Panc1 (cell line): ENCODE results near the gene CLMN. TPM values are rescaled to one million over a fixed set of nuclear protein-coding genes. Genes with fewer than 3 reads are reported as not detected.

Experiments
- ATAC-seq: fragments of 200-7000 bp; cut with Tn5 transposase; 2 replicates; pipeline ENCODE4 v1.9.1; 2020; ENCODE audit warnings: mild to moderate bottlenecking, moderate library complexity
- BruUV-seq: library from RNA; stranded (reverse); fragments of 400-500 nt; replicated peaks from 2 replicates; lab custom pipeline; 2021; lab: Mats Ljungman, UMichigan
- CTCF ChIA-PET: fragments of 300-600 bp; sonication (Branson Sonifier 250); formaldehyde crosslinking; loops from one replicate; lab custom pipeline; 2022; ENCODE audit warnings: antibody characterized with exemption; lab: Charles Lee
- POLR2A ChIA-PET: fragments of 300-600 bp; sonication (Branson Sonifier 250); formaldehyde crosslinking; loops from one replicate; lab custom pipeline; 2022; ENCODE audit warnings: antibody characterized with exemption; lab: Charles Lee
- DNase-seq: peaks from one replicate; pipeline ENCODE4 v3.0.0-alpha.2; 2010; ENCODE audit warnings: low read depth, low spot score
- H3K27ac ChIP-seq: 2 replicates; pipeline ENCODE4 v1.5.1; 2011; ENCODE audit warnings: mild to moderate bottlenecking, low read length, inconsistent platforms
- H3K27me3 ChIP-seq: fragments of 200-500 bp; sonication (Bioruptor generic); 2 replicates; pipeline ENCODE4 v1.6.0; 2014; ENCODE audit warnings: low read length, inconsistent platforms; ENCODE audit not compliant: control insufficient read depth, insufficient read depth
- H3K36me3 ChIP-seq: fragments of 200-500 bp; sonication (Bioruptor generic); 2 replicates; pipeline ENCODE4 v1.5.1; 2014; ENCODE audit warnings: inconsistent platforms, mild to moderate bottlenecking, low read length, moderate library complexity; ENCODE audit not compliant: control insufficient read depth, insufficient read depth
- H3K4me1 ChIP-seq: 2 replicates; pipeline ENCODE4 v1.5.1; 2011; ENCODE audit warnings: inconsistent platforms, mild to moderate bottlenecking, low read length, moderate library complexity; ENCODE audit not compliant: control insufficient read depth, insufficient read depth
- H3K4me3 ChIP-seq, 2 experiments: 2 replicates each; pipeline ENCODE4 v1.5.1; 2011 to 2012; ENCODE audit warnings: low read depth in 2 of 2, low read length in 2 of 2, mild to moderate bottlenecking in 2 of 2, inconsistent platforms in 1 of 2, moderate library complexity in 1 of 2
- H3K9me3 ChIP-seq: fragments of 200-500 bp; sonication (Bioruptor generic); 2 replicates; pipeline ENCODE4 v1.5.1; 2014; ENCODE audit warnings: low read depth, mild to moderate bottlenecking, inconsistent platforms, low read length, moderate library complexity; ENCODE audit not compliant: control insufficient read depth, insufficient read depth
- POLR2AphosphoS5 ChIP-seq: IDR thresholded peaks from 2 replicates; pipeline ENCODE4 v1.6.1; 2012; ENCODE audit warnings: mild to moderate bottlenecking, low read depth, low read length, moderate library complexity
- SIN3A ChIP-seq: IDR thresholded peaks from 2 replicates; pipeline ENCODE4 v1.6.1; 2012; ENCODE audit warnings: low read depth, mild to moderate bottlenecking, low read length, moderate library complexity, borderline replicate concordance; ENCODE audit not compliant: insufficient read depth
- TCF7L2 ChIP-seq: IDR thresholded peaks from 2 replicates; pipeline ENCODE4 v1.6.1; 2011; ENCODE audit warnings: mild to moderate bottlenecking, low read depth, low read length, inconsistent platforms
- in situ Hi-C: cut with HindIII; loops from 2 replicates; pipeline ENCODE4 v1.10.0; 2016; ENCODE audit warnings: low sequenced_read_pairs, low pct_unique_long_range_greater_than_20kb
- intact Hi-C: fragments of 100-400 bp; cut with micrococcal nuclease; formaldehyde crosslinking; loops from one replicate; pipeline ENCODE4 v1.10.0; 2022; ENCODE audit not compliant: unreplicated experiment
- total RNA-seq: library from RNA; stranded (reverse); gene quantifications from one replicate; pipeline ENCODE4 v1.2.1, GENCODE V29; 2021; ENCODE audit not compliant: unreplicated experiment
- TF ChIP-seq, protein P1 (sequence below), 2 experiments: IDR thresholded peaks; 2 replicates each; pipeline ENCODE4 v1.6.1; 2011 to 2012; ENCODE audit warnings: low read depth in 2 of 2, control low read depth in 1 of 2, low read length in 1 of 2, mild to moderate bottlenecking in 1 of 2, moderate library complexity in 1 of 2; ENCODE audit not compliant: insufficient read depth in 1 of 2
- TF ChIP-seq, protein P2 (sequence below): fragments of 450-650 bp; IDR thresholded peaks from 2 replicates; pipeline ENCODE4 v1.5.1; 2017; ENCODE audit warnings: mild to moderate bottlenecking

Gene CLMN
- total RNA-seq, 1 experiment from 2014 or later, result 34.9 TPM

DNA sequence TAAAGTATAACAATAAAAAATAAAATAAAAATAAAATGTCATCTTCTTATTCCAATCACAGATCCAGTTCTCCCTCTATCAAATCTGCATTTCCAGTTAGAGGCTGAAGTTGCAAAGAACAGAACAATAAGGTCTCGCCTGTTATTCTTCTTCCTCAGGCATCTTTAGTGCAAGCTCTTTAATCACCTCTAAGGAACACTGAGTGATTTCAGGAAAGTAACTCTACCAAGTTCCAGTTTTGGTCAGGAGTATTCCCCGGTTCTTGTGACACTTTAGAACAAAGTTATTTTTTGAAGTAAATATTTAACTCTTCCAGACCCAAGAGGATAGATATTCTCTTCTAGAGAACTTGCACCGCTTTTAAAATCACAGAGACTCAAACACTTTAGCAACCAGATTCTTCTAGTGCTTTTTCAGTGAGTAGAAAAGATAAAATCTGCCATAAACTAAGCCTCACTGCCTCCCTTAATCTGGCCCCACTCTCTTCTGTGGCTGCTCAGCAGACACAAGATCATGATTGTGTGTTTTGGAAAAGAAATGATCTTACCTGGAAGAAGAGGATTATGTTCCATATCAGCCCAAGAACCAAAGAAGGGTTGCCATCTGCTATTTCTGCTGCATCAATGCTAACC is 104.5 kb downstream of the CLMN start:
- ChIA-PET POLR2A (no interaction called here), CTCF (no interaction called here)
- no peaks in the 10 kb centered on the region for H3K4me1 ChIP-seq
- H3K9me3 ChIP-seq, result no peaks in the 10 kb centered on the region
- DNase-seq (no peak), ATAC-seq (no peak)
- no peaks in the 10 kb centered on the region for H3K36me3 ChIP-seq
- no peaks in the 10 kb centered on the region for H3K27me3 ChIP-seq
- H3K27ac ChIP-seq, result no peak overlapping the region
- TF ChIP-seq POLR2AphosphoS5 (no peak), TCF7L2 (no peak), SIN3A (no peak)
- TF ChIP-seq, protein P1, sequence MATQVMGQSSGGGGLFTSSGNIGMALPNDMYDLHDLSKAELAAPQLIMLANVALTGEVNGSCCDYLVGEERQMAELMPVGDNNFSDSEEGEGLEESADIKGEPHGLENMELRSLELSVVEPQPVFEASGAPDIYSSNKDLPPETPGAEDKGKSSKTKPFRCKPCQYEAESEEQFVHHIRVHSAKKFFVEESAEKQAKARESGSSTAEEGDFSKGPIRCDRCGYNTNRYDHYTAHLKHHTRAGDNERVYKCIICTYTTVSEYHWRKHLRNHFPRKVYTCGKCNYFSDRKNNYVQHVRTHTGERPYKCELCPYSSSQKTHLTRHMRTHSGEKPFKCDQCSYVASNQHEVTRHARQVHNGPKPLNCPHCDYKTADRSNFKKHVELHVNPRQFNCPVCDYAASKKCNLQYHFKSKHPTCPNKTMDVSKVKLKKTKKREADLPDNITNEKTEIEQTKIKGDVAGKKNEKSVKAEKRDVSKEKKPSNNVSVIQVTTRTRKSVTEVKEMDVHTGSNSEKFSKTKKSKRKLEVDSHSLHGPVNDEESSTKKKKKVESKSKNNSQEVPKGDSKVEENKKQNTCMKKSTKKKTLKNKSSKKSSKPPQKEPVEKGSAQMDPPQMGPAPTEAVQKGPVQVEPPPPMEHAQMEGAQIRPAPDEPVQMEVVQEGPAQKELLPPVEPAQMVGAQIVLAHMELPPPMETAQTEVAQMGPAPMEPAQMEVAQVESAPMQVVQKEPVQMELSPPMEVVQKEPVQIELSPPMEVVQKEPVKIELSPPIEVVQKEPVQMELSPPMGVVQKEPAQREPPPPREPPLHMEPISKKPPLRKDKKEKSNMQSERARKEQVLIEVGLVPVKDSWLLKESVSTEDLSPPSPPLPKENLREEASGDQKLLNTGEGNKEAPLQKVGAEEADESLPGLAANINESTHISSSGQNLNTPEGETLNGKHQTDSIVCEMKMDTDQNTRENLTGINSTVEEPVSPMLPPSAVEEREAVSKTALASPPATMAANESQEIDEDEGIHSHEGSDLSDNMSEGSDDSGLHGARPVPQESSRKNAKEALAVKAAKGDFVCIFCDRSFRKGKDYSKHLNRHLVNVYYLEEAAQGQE (IDR thresholded peaks at IDR 0.05; ENCODE audit: insufficient read depth in 1 of 2, low read depth in 2 of 2, low read length in 1 of 2), result no peak
- TF ChIP-seq, protein P2, sequence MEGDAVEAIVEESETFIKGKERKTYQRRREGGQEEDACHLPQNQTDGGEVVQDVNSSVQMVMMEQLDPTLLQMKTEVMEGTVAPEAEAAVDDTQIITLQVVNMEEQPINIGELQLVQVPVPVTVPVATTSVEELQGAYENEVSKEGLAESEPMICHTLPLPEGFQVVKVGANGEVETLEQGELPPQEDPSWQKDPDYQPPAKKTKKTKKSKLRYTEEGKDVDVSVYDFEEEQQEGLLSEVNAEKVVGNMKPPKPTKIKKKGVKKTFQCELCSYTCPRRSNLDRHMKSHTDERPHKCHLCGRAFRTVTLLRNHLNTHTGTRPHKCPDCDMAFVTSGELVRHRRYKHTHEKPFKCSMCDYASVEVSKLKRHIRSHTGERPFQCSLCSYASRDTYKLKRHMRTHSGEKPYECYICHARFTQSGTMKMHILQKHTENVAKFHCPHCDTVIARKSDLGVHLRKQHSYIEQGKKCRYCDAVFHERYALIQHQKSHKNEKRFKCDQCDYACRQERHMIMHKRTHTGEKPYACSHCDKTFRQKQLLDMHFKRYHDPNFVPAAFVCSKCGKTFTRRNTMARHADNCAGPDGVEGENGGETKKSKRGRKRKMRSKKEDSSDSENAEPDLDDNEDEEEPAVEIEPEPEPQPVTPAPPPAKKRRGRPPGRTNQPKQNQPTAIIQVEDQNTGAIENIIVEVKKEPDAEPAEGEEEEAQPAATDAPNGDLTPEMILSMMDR, result no peak
- intact Hi-C loops, result no loop called here
- BruUV-seq, result TSS peak; percentile 21
- in situ Hi-C loops, result no loop called here
- H3K4me3 ChIP-seq, result no peak overlapping the region

DNA sequence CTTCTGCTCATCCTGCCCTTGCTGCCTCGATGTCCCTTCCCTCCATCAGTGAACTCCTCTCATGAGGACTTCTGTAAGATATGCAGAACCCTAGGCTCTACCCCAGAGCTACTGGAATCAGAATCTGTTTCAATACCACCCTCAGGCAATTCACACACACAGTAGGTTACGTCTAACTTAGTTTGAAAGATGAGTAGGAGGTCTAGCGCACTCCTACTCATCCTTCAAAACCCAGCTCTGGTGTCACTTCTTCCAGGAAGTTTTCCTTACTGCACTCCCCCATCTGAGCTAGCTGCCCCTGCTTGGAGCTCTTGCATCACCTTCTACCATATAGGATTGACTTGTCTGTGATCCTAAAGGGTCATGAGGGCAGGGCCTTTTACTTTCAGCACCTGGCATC is 105.9 kb downstream of the CLMN start:
- no peaks in the 10 kb centered on the region for H3K36me3 ChIP-seq
- TF ChIP-seq, protein P1 (IDR thresholded peaks at IDR 0.05; ENCODE audit: insufficient read depth in 1 of 2, low read depth in 2 of 2, low read length in 1 of 2), result no peak
- no peak for TF ChIP-seq TCF7L2
- TF ChIP-seq, protein P2, result no peak
- TF ChIP-seq POLR2AphosphoS5, result no peak
- TF ChIP-seq SIN3A, result no peak
- intact Hi-C loops (no loop called here), in situ Hi-C loops (no loop called here)
- no TSS peak for BruUV-seq
- POLR2A ChIA-PET, result no interaction called here
- DNase-seq (no peak), ATAC-seq (no peak)
- H3K9me3 ChIP-seq, result no peaks in the 10 kb centered on the region
- no peaks in the 10 kb centered on the region for H3K27me3 ChIP-seq
- H3K4me3 ChIP-seq, result no peak overlapping the region
- no peak overlapping the region for H3K27ac ChIP-seq
- H3K4me1 ChIP-seq, result no peaks in the 10 kb centered on the region
- CTCF ChIA-PET, result no interaction called here
